Thoracic aorta (tissue), 2 donors: ENCODE results near the gene FOXP3. TPM values are rescaled to one million over a fixed set of nuclear protein-coding genes. Genes with fewer than 3 reads are reported as not detected.

Experiments used
- ATAC-seq: fragments of 150-250 bp; one replicate; pipeline ENCODE4 v1.8.0; 2017; ENCODE audit warnings: low read depth; ENCODE audit not compliant: insufficient number of reproducible peaks, low FRiP score
- DNase-seq: peaks from one replicate; pipeline ENCODE4 v3.0.0-alpha.2; 2020; ENCODE audit warnings: low spot score
- H3K27ac ChIP-seq, 2 donors: fragments of 200-600 bp; sonication (generic); 1 replicate in 1 of 2; 2 replicates in 1 of 2; pipeline ENCODE4 v1.5.1; 2016; ENCODE audit warnings: mild to moderate bottlenecking in 2 of 2, moderate library complexity in 2 of 2
- H3K27me3 ChIP-seq: fragments of 200-600 bp; sonication (generic); replicated peaks from 2 replicates; pipeline ENCODE4 v1.6.0; 2016; ENCODE audit warnings: mild to moderate bottlenecking; ENCODE audit not compliant: insufficient read depth
- H3K36me3 ChIP-seq: fragments of 200-600 bp; sonication (generic); one replicate; pipeline ENCODE4 v1.5.1; 2016
- H3K4me1 ChIP-seq, 2 donors: fragments of 200-600 bp; sonication (generic); 1 replicate in 1 of 2; 2 replicates in 1 of 2; pipeline versions ENCODE4 v1.5.1 to v1.6.0; 2016; ENCODE audit warnings: low read depth in 2 of 2, mild to moderate bottlenecking in 1 of 2; ENCODE audit not compliant: control insufficient read depth in 1 of 2
- H3K4me3 ChIP-seq: fragments of 200-600 bp; sonication (generic); 2 replicates; pipeline ENCODE4 v1.5.1; 2016; ENCODE audit warnings: mild to moderate bottlenecking
- H3K9me3 ChIP-seq: fragments of 200-600 bp; sonication (generic); 2 replicates; pipeline ENCODE4 v1.5.1; 2016
- CTCF ChIP-seq: fragments of 200-600 bp; sonication (generic); IDR thresholded peaks from one replicate; pipeline ENCODE4 v1.5.1; 2019; ENCODE audit warnings: antibody characterized with exemption
- total RNA-seq, 2 donors: library from RNA; depleted of rRNA; stranded (reverse); fragments of >200 nt; gene quantifications; one replicate each; pipeline versions ENCODE4 v1.1.0 to v1.2.3, GENCODE V29; 2016

FOXP3 gene
- total RNA-seq, 2 donors from 2014 or later = not detected

GRCh38 chrX:49233887-49234555, 30.5 kb downstream of the FOXP3 start:
- no peak for ATAC-seq
- TF ChIP-seq CTCF = no peak
- Histone ChIP-seq H3K9me3 (no peaks in the 10 kb centered on the region), H3K27me3 (no peaks in the 10 kb centered on the region), H3K36me3 (no peaks in the 10 kb centered on the region), H3K4me1 (no peaks in the 10 kb centered on the region), H3K27ac (no peak overlapping the region), H3K4me3 (no peak overlapping the region)
- DNase-seq = no peak

- Histone ChIP-seq H3K27me3 (no peaks in the 10 kb centered on the region), H3K9me3 (no peaks in the 10 kb centered on the region), H3K4me3 (no peak within 1 kb of the TSS), H3K27ac (no peak within 1 kb of the TSS), H3K36me3 (no peaks in the 10 kb centered on the region), H3K4me1 (no peaks in the 10 kb centered on the region)
- ATAC-seq (no peak), DNase-seq (no peak)
- no peak for TF ChIP-seq CTCF
These were observed 31.3 kb downstream of the FOXP3 start, which contains the start of gene CACNA1F for GRCh38 chrX:49233176-49233575. Gene CACNA1F, minus strand, starts transcription at chrX:49233340. Its CDS starts 31 bp downstream, at chrX:49233309.

GRCh38 chrX:49232525-49232924, 32.0 kb downstream of the FOXP3 start:
- Histone ChIP-seq H3K27me3 (no peaks in the 10 kb centered on the region), H3K36me3 (no peaks in the 10 kb centered on the region), H3K27ac (no peak overlapping the region), H3K9me3 (no peaks in the 10 kb centered on the region), H3K4me3 (no peak overlapping the region), H3K4me1 (no peaks in the 10 kb centered on the region)
- DNase-seq = no peak
- no peak for ATAC-seq
- TF ChIP-seq CTCF = no peak

- H3K36me3 ChIP-seq = no peaks in the 10 kb centered on the region
- no peaks in the 10 kb centered on the region for H3K9me3 ChIP-seq
- ATAC-seq (no peak), DNase-seq (no peak)
- H3K27ac ChIP-seq = no peak overlapping the region
- no peaks in the 10 kb centered on the region for H3K4me1 ChIP-seq
- no peak for TF ChIP-seq CTCF
- H3K27me3 ChIP-seq = no peaks in the 10 kb centered on the region
- H3K4me3 ChIP-seq = no peak overlapping the region
These were observed 33.0 kb downstream of the FOXP3 start for GRCh38 chrX:49231333-49232000.

GRCh38 chrX:49230500-49231232, 33.8 kb downstream of the FOXP3 start:
- peak overlapping the region; percentile 66 for H3K4me3 ChIP-seq
- no peak overlapping the region for H3K27ac ChIP-seq
- no peaks in the 10 kb centered on the region for H3K27me3 ChIP-seq
- H3K36me3 ChIP-seq = no peaks in the 10 kb centered on the region
- DNase-seq (peak; percentile 2), ATAC-seq (no peak)
- no peak for TF ChIP-seq CTCF
- no peaks in the 10 kb centered on the region for H3K9me3 ChIP-seq
- H3K4me1 ChIP-seq = no peaks in the 10 kb centered on the region
